Liver (tissue), 9 donors: ENCODE data around the gene ARV1. TPM values are rescaled to one million over a fixed set of nuclear protein-coding genes. Genes with fewer than 3 reads are reported as not detected.

Experiments used
- DNase-seq: peaks from one replicate; pipeline ENCODE4 v3.0.0-alpha.2; 2017; ENCODE audit warnings: low spot score
- H3K27ac ChIP-seq, 2 donors: one replicate each; pipeline ENCODE4 v1.7.0; 2013; ENCODE audit warnings: inconsistent platforms in 2 of 2, low read length in 2 of 2, control low read depth in 1 of 2, low read depth in 1 of 2, mild to moderate bottlenecking in 1 of 2
- H3K27me3 ChIP-seq, 4 donors: one replicate each; pipeline versions ENCODE4 v1.6.1 to v1.7.0; 2013; ENCODE audit warnings: low read length in 3 of 4, inconsistent platforms in 1 of 4, mild to moderate bottlenecking in 1 of 4, moderate library complexity in 1 of 4; ENCODE audit not compliant: control insufficient read depth in 4 of 4, insufficient read depth in 4 of 4
- H3K36me3 ChIP-seq, 4 donors: one replicate each; pipeline versions ENCODE4 v1.6.1 to v1.7.0; 2013; ENCODE audit warnings: low read length in 3 of 4, mild to moderate bottlenecking in 3 of 4, low read depth in 1 of 4, moderate library complexity in 1 of 4; ENCODE audit not compliant: control insufficient read depth in 4 of 4, insufficient read depth in 3 of 4
- H3K4me1 ChIP-seq, 4 donors: one replicate each; pipeline versions ENCODE4 v1.6.1 to v1.7.0; 2013; ENCODE audit warnings: low read length in 3 of 4, mild to moderate bottlenecking in 3 of 4, moderate library complexity in 1 of 4; ENCODE audit not compliant: control insufficient read depth in 4 of 4, insufficient read depth in 4 of 4
- H3K4me3 ChIP-seq, 3 donors: one replicate each; pipeline versions ENCODE4 v1.6.1 to v1.7.0; 2013; ENCODE audit warnings: low read length in 3 of 3, control low read depth in 1 of 3, low read depth in 1 of 3, mild to moderate bottlenecking in 1 of 3
- H3K9ac ChIP-seq, 2 donors: one replicate each; pipeline ENCODE4 v1.7.0; 2013; ENCODE audit warnings: low read length in 2 of 2, mild to moderate bottlenecking in 2 of 2, moderate library complexity in 2 of 2, control low read depth in 1 of 2, low read depth in 1 of 2
- H3K9me3 ChIP-seq, 4 donors: one replicate each; pipeline versions ENCODE4 v1.6.1 to v1.7.0; 2013; ENCODE audit warnings: low read length in 3 of 4; ENCODE audit not compliant: control insufficient read depth in 4 of 4
- EGR1 ChIP-seq, 2 donors: IDR thresholded peaks; 2 replicates each; pipeline ENCODE4 v1.6.1; 2016 to 2018; ENCODE audit warnings: antibody characterized with exemption in 2 of 2, low read depth in 2 of 2
- FOXA1 ChIP-seq: IDR thresholded peaks from 2 replicates; pipeline ENCODE4 v1.6.1; 2016; ENCODE audit warnings: antibody characterized with exemption
- FOXA2 ChIP-seq: IDR thresholded peaks from 2 replicates; pipeline ENCODE4 v1.6.1; 2016; ENCODE audit warnings: antibody characterized with exemption
- GABPA ChIP-seq, 2 donors: IDR thresholded peaks in 1 of 2; conservative IDR thresholded peaks in 1 of 2; 2 replicates each; pipeline ENCODE4 v1.6.1; 2016; ENCODE audit warnings: antibody characterized with exemption in 2 of 2, mild to moderate bottlenecking in 1 of 2, moderate library complexity in 1 of 2
- HNF4A ChIP-seq, 2 donors: conservative IDR thresholded peaks; 2 replicates each; pipeline ENCODE4 v1.6.1; 2016; ENCODE audit warnings: antibody characterized with exemption in 2 of 2, mild to moderate bottlenecking in 2 of 2
- HNF4G ChIP-seq: IDR thresholded peaks from 2 replicates; pipeline ENCODE4 v1.6.1; 2016; ENCODE audit warnings: antibody characterized with exemption
- JUND ChIP-seq, 2 donors: IDR thresholded peaks; 2 replicates each; pipeline ENCODE4 v1.6.1; 2016; ENCODE audit warnings: antibody characterized with exemption in 2 of 2
- NR2F2 ChIP-seq: IDR thresholded peaks from 2 replicates; pipeline ENCODE4 v1.6.1; 2016; ENCODE audit warnings: antibody characterized with exemption
- RAD21 ChIP-seq, 2 donors: IDR thresholded peaks; 2 replicates each; pipeline ENCODE4 v1.6.1; 2016; ENCODE audit warnings: antibody characterized with exemption in 2 of 2, mild to moderate bottlenecking in 2 of 2
- SP1 ChIP-seq: IDR thresholded peaks from 2 replicates; pipeline ENCODE4 v1.6.1; 2018; ENCODE audit warnings: antibody characterized with exemption, mild to moderate bottlenecking
- TAF1 ChIP-seq: conservative IDR thresholded peaks from 2 replicates; pipeline ENCODE4 v1.6.1; 2016; ENCODE audit warnings: antibody characterized with exemption, mild to moderate bottlenecking
- WGBS: extraction: QIAGEN DNeasy Blood & Tissue Kit; methylation state at CpG from one replicate; pipeline ENCODE4 v1.1.7; 2013; 5-methylcytosine and 5-hydroxymethylcytosine counted together
- polyA plus RNA-seq, 2 donors: library from polyadenylated mRNA; stranded (reverse) in 1 of 2; unstranded in 1 of 2; fragments of 200-250 nt in 1 of 2; fragments of >200 nt in 1 of 2; fragmentation: Nextera tagmentation in 1 of 2; extraction: Ambion mirVana in 1 of 2; gene quantifications; one replicate each; pipeline versions ENCODE4 v1.2.1 to v1.2.3, GENCODE V29; 2013 to 2015
- total RNA-seq, 2 donors: library from RNA; depleted of rRNA; stranded (reverse); fragments of >200 nt; gene quantifications; one replicate each; pipeline ENCODE4 v1.2.3, GENCODE V29; 2014
- TF ChIP-seq, protein P1 (sequence below): IDR thresholded peaks from 2 replicates; pipeline ENCODE4 v1.6.1; 2016; ENCODE audit warnings: antibody characterized with exemption
- TF ChIP-seq, protein P2 (sequence below): fragments of 150-350 bp; IDR thresholded peaks from 2 replicates; pipeline ENCODE4 v1.5.1; 2017; ENCODE audit warnings: improper control_type of control experiment, low read depth, low read length; ENCODE audit not compliant: missing input control
- TF ChIP-seq, protein P3 (sequence below): IDR thresholded peaks from 2 replicates; pipeline ENCODE4 v1.6.1; 2016; ENCODE audit warnings: antibody characterized with exemption
- donor health status: healthy.
- donor health status: healthy.
- donor health status: healthy.
- donor health status: healthy.
- donor health status: healthy.

Gene ARV1
- total and polyA plus RNA-seq, 4 donors = 11.4 to 18.9 (median 14.6) TPM

DNA sequence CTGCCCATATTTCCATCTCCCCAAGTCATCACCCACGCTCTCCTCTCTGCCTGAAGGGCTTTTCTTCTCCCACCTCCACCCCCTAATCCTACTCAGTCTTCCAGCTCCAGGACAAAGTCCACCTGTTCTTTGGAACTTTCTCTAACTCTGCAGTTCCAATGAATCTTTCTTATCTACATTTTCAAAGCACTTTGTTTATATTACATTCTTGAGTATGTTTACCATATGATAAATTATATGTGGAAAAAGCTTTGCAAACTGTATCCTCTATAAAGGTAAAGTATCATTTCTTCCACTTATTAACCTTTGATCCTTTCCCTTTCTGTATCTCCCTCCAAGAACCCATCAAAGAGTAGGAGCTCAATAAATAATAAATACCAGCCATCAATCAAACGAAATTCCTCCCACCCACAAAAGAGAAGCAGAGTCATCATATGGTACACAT lies 39.9 kb upstream of the ARV1 start:
- Histone ChIP-seq H3K36me3 (peaks cover 0 to 2% (median under 1%) of the 10 kb centered on the region in 4 donors), H3K9ac (no peak overlapping the region), H3K9me3 (no peaks in the 10 kb centered on the region), H3K27me3 (no peaks in the 10 kb centered on the region), H3K4me3 (no peak overlapping the region), H3K4me1 (no peaks in the 10 kb centered on the region), H3K27ac (no peak overlapping the region)
- 84% methylated on average over 2 of the region's 2 CpGs for WGBS
- TF ChIP-seq, protein P1, sequence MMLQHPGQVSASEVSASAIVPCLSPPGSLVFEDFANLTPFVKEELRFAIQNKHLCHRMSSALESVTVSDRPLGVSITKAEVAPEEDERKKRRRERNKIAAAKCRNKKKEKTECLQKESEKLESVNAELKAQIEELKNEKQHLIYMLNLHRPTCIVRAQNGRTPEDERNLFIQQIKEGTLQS = no peak
- TF ChIP-seq TAF1 (no peak), SP1 (no peak), EGR1 (IDR thresholded peaks at IDR 0.05; ENCODE audit: low read depth in 2 of 2) (no peak), HNF4G (no peak), FOXA2 (no peak), NR2F2 (no peak), HNF4A (conservative IDR thresholded peaks at IDR 0.05) (no peak)
- TF ChIP-seq, protein P2, sequence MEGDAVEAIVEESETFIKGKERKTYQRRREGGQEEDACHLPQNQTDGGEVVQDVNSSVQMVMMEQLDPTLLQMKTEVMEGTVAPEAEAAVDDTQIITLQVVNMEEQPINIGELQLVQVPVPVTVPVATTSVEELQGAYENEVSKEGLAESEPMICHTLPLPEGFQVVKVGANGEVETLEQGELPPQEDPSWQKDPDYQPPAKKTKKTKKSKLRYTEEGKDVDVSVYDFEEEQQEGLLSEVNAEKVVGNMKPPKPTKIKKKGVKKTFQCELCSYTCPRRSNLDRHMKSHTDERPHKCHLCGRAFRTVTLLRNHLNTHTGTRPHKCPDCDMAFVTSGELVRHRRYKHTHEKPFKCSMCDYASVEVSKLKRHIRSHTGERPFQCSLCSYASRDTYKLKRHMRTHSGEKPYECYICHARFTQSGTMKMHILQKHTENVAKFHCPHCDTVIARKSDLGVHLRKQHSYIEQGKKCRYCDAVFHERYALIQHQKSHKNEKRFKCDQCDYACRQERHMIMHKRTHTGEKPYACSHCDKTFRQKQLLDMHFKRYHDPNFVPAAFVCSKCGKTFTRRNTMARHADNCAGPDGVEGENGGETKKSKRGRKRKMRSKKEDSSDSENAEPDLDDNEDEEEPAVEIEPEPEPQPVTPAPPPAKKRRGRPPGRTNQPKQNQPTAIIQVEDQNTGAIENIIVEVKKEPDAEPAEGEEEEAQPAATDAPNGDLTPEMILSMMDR = no peak
- no peak for DNase-seq

DNA sequence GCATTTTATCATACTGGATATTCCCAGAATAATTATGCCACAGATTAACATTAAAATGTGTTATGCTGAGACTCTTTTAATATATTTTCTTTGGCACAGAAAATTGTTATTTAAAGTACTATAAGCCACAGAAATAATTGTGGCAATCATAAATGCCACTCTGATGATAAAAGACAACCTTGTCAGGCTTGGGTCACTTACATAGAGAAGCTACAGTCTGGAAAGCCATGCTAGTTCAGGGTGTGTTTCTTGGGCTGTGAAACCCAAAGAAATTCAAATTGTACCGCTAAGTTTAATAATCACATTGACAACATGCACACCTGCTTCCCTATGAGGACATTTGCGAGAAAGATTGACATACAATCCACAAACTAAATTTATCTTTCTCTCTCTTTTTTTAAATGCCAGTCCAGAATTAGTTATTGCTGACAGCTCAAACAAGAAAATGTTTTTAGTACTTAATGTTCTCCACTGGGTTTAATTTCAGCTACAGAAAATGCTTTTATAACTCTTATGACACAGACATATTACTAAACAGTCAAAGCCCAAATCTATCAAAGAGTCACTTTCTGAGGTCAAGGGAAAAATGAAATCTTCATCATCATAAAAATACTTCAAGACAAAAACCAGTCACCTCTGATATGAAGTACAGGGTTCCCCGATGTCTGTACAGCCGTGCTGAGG lies 38.9 kb upstream of the ARV1 start:
- TF ChIP-seq HNF4G = no peak
- no peak for TF ChIP-seq RAD21 (IDR thresholded peaks at IDR 0.05)
- no peak for TF ChIP-seq JUND (IDR thresholded peaks at IDR 0.05)
- no peak for TF ChIP-seq EGR1 (IDR thresholded peaks at IDR 0.05; ENCODE audit: low read depth in 2 of 2)
- TF ChIP-seq, protein P3, sequence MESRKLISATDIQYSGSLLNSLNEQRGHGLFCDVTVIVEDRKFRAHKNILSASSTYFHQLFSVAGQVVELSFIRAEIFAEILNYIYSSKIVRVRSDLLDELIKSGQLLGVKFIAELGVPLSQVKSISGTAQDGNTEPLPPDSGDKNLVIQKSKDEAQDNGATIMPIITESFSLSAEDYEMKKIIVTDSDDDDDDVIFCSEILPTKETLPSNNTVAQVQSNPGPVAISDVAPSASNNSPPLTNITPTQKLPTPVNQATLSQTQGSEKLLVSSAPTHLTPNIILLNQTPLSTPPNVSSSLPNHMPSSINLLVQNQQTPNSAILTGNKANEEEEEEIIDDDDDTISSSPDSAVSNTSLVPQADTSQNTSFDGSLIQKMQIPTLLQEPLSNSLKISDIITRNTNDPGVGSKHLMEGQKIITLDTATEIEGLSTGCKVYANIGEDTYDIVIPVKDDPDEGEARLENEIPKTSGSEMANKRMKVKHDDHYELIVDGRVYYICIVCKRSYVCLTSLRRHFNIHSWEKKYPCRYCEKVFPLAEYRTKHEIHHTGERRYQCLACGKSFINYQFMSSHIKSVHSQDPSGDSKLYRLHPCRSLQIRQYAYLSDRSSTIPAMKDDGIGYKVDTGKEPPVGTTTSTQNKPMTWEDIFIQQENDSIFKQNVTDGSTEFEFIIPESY = no peak
- TF ChIP-seq FOXA2 = no peak
- no peak for TF ChIP-seq TAF1
- TF ChIP-seq, protein P1 = no peak
- no peak for TF ChIP-seq FOXA1
- no peak for TF ChIP-seq GABPA (IDR thresholded peaks at IDR 0.05 in 1 of 2, conservative IDR thresholded peaks at IDR 0.05 in 1 of 2)
- Histone ChIP-seq H3K4me1 (no peaks in the 10 kb centered on the region), H3K27me3 (no peaks in the 10 kb centered on the region), H3K36me3 (peaks cover 0 to 3% (median 2%) of the 10 kb centered on the region in 4 donors), H3K4me3 (no peak overlapping the region), H3K9me3 (no peaks in the 10 kb centered on the region), H3K27ac (no peak overlapping the region), H3K9ac (no peak overlapping the region)
- no peak for DNase-seq
- 92% methylated on average over 4 of the region's 4 CpGs for WGBS
